Brain microvascular endothelial cell (primary cell): Measurements from ENCODE around the gene HOXA6.

Experiments used
- DNase-seq: peaks from one replicate; pipeline ENCODE4 v3.0.0-alpha.2; 2020
- H3K27ac ChIP-seq: fragments of 250-450 bp; sonication (Bioruptor Pico); 2 replicates; pipeline ENCODE4 v1.5.1; 2020; ENCODE audit warnings: mild to moderate bottlenecking, moderate library complexity
- H3K27me3 ChIP-seq: fragments of 250-450 bp; sonication (Bioruptor Pico); replicated peaks from 2 replicates; pipeline ENCODE4 v1.5.1; 2020; ENCODE audit warnings: mild to moderate bottlenecking
- H3K36me3 ChIP-seq: fragments of 250-450 bp; sonication (Bioruptor Pico); replicated peaks from 2 replicates; pipeline ENCODE4 v1.5.1; 2020; ENCODE audit warnings: mild to moderate bottlenecking
- H3K4me3 ChIP-seq: 2 replicates; pipeline ENCODE4 v1.5.1; 2011; ENCODE audit warnings: low read depth, mild to moderate bottlenecking, control low read depth, low read length, moderate library complexity
- in situ Hi-C: cut with HindIII; loops from 2 replicates; pipeline ENCODE4 v1.10.0; 2017; ENCODE audit warnings: low sequenced_read_pairs, low pct_ligation_motif_present
- TF ChIP-seq, protein P1 (sequence below): IDR thresholded peaks from 2 replicates; pipeline ENCODE4 v1.5.1; 2011; ENCODE audit warnings: low read depth, mild to moderate bottlenecking, moderate library complexity, low read length, control low read depth, inconsistent platforms; ENCODE audit errors: missing control alignments

The HOXA6 gene

DNA sequence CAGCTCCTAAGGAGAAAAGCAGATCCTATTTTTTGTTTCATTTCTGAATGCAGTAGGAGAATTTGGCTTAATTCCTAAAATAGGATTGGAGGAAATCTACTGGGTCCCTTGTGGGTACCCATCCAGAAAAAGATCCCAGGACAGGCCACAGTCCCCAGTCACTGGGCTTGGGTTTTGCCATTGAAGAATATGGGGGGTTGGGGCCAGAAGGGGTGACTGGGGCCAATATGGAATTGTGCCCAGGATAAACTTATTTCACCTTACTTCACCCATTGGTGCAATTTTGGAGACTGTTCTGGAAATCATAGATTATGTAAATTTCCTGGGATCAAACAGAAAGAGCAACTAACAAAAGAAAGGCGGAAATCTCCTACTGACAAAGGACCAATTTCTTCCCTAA, 9.1 kb downstream of the HOXA6 start:
- peaks cover 97% of the 10 kb centered on the region for H3K27me3 ChIP-seq
- H3K27ac ChIP-seq = no peak overlapping the region
- TF ChIP-seq, protein P1, sequence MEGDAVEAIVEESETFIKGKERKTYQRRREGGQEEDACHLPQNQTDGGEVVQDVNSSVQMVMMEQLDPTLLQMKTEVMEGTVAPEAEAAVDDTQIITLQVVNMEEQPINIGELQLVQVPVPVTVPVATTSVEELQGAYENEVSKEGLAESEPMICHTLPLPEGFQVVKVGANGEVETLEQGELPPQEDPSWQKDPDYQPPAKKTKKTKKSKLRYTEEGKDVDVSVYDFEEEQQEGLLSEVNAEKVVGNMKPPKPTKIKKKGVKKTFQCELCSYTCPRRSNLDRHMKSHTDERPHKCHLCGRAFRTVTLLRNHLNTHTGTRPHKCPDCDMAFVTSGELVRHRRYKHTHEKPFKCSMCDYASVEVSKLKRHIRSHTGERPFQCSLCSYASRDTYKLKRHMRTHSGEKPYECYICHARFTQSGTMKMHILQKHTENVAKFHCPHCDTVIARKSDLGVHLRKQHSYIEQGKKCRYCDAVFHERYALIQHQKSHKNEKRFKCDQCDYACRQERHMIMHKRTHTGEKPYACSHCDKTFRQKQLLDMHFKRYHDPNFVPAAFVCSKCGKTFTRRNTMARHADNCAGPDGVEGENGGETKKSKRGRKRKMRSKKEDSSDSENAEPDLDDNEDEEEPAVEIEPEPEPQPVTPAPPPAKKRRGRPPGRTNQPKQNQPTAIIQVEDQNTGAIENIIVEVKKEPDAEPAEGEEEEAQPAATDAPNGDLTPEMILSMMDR = no peak
- no peak for DNase-seq
- in situ Hi-C loops = no loop called here
- no peaks in the 10 kb centered on the region for H3K36me3 ChIP-seq
- no peak overlapping the region for H3K4me3 ChIP-seq

DNA sequence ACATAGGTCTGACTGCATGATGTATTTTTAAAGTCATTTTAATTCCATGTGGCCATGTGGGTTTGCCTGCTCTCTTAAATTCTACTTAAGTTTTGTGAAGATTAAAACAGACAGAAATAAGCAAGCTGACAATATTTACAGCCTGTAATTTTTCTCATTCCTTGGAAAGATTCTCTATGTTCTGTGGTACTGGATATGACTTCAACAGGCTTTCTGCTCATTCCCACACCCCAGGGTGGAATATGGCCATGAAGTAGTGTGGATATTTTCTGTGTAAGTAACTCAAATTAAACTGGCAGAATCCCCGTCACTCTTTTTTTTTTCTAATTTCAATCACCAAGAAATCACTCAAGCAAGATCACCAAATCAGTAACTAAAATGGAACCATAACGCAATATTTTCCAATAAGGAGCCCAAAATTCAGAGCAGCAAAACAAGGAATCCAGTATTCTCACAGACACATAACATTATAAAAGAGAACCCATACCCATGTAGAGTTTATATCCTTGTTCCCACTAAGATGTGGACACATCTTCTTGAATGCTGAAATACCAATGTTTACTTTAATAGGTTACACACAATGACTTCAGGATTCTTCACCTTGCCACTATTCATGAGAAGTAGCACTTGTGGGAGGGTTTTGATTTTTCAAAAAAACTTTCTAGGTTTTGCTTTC, 9.8 kb downstream of the HOXA6 start:
- Histone ChIP-seq H3K36me3 (no peaks in the 10 kb centered on the region), H3K27me3 (peaks cover 97% of the 10 kb centered on the region), H3K4me3 (no peak overlapping the region), H3K27ac (no peak overlapping the region)
- TF ChIP-seq, protein P1 = no peak
- DNase-seq = no peak
- in situ Hi-C loops = no loop called here

DNA sequence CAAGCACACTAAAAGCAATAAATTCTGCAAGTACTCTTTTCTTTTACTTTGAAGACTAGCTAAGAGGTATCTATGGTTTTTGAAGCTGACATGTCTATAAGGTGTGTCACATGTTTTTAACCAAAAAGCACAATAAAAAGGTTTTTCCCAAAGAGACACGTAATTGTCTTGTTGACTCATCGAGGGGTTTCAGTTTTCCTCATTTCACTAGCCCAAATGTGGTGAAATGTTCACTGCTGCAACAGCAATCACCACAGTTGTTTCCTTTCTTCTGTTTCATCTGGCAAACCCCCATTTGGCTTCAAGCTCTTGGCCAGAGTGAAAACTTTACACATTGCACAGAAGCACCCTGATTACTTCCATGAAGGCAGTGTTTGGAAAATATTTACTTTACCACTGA, 13.2 kb downstream of the HOXA6 start:
- no peak for DNase-seq
- in situ Hi-C loops = no loop called here
- Histone ChIP-seq H3K27ac (no peak overlapping the region), H3K4me3 (no peak overlapping the region), H3K27me3 (peaks cover 99% of the 10 kb centered on the region), H3K36me3 (no peaks in the 10 kb centered on the region)
- TF ChIP-seq, protein P1 = no peak

DNA sequence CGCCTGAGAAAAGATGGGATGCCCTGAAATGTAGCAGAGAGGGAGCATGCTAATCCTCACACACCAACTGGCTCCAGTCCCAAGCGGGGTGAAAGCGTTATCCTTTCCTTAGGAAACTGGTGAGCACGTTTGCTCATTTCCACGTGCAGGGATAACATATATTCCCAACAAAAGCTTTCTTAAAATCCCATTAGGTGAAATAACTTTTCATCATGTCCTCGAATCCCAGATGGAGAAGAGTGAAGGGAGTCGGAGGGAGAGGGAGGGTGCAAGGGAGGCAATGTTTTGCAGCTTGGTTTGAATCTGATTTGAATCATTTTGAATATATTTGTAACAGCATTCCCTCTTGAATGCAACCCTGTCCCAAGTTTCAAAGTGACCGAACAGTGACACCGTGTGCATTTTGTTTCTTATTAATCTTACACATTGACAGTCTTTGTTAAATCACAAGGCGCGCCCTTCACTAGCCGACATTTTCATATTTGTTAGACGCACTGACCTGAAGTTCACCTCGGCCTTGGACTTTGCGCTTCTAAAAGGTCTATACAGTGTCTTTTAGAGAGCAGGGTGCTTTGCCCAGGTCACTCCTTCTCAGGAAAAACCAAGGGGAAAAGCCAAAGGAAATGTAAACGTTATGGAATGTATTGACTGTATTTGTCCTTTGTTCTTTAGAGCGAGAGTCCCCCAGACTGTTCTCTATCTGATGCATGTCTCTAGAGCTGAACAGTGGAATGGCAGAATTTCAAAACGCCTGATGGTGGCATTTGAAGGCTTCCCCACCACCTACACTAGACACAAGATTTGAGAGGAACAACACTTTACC, 14.0 kb downstream of the HOXA6 start:
- in situ Hi-C loops = no loop called here
- TF ChIP-seq, protein P1 = no peak
- H3K4me3 ChIP-seq = no peak overlapping the region
- no peak overlapping the region for H3K27ac ChIP-seq
- peaks cover 99% of the 10 kb centered on the region for H3K27me3 ChIP-seq
- H3K36me3 ChIP-seq = no peaks in the 10 kb centered on the region
- no peak for DNase-seq

DNA sequence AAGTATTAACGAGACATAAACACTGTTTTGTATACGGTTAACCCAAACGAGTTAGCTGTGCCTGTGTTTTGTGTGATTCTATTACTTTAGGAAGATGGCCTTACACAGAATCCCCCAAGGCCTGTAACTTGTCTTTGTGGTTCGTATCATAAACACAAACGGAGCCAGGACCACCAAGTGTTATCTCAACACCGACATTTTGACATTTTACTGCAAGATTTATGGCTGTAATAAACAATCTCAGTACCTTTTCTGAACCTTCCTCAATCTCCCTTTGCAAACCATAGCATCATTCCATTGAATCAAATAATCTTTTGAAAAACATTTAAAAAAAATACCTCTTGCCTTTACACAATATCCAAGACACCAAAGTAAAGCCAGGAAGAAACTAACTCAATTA, 14.6 kb downstream of the HOXA6 start:
- TF ChIP-seq, protein P1 = no peak
- Histone ChIP-seq H3K36me3 (no peaks in the 10 kb centered on the region), H3K27ac (no peak overlapping the region), H3K27me3 (peaks cover 99% of the 10 kb centered on the region), H3K4me3 (no peak overlapping the region)
- DNase-seq = no peak
- in situ Hi-C loops = no loop called here

DNA sequence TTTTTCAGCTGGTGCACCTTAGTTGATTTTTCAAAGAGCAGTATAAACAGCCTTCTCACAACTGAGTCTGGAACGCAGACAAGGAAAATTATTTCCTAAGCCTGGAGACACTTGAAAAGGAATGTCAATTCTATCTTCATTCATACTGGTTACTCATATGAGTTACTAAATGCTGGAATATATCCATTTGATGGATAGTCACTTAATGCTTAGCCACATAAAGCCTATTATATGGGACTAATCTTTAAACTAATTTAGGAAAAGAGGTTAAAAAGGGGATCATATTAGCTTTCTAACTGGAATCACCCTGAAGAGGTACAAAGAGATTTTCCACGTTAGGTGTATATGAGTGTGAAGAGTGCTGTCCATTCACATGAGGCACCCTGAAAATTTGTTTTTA, 15.4 kb downstream of the HOXA6 start:
- Histone ChIP-seq H3K27me3 (peaks cover 99% of the 10 kb centered on the region), H3K4me3 (no peak overlapping the region), H3K36me3 (no peaks in the 10 kb centered on the region), H3K27ac (no peak overlapping the region)
- DNase-seq = no peak
- in situ Hi-C loops = no loop called here
- TF ChIP-seq, protein P1 = no peak
